ENCODE measurements around the gene PBX1.

The PBX1 gene

GRCh38 chr1:164843743-164844500 is 284.9 kb downstream of the PBX1 start:
- DNase-seq, result no peak

- no peak for DNase-seq
Measured at GRCh38 chr1:164846731-164847691, 288.0 kb downstream of the PBX1 start.

DNA sequence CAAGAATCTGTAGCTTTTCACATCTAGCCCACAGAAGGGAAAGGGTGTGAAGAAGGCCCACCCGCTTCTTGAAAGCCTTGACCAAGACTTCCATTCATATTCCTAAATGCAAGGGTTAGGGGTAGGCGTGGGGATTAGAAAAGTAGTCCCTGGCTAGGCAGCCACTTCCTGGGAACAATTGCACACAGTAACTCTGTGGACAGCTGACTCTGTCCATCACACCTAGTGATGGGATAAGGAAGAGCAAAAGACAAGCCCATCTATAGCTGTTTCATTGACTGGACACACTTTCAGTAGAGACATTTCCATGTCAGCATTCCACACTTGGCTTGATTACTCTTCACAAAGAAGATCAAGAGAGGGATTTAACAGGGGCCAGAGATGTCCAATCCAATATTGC is 294.2 kb downstream of the PBX1 start:
- DNase-seq, result no peak

- DNase-seq, result no peak
Measured at GRCh38 chr1:164855716-164856329, 296.8 kb downstream of the PBX1 start.

DNA sequence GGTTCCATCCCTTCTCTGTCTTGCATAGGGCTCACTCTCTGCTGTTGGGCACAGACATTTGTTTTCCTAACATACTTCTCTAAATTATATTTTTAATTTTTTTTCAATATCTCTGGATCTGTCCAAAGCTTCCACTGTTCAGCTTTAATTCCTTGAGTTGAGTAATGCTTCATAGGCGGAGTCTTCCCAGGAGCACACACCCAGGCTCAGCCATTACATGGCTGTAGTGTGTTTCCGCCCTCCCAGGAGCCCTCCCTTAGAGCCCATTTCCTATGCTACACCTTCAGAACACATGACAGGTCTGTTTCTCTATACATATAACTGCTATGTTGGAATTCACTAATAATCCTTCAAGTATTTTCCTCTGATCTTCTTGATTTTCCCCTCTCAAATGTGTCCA is 297.4 kb downstream of the PBX1 start:
- DNase-seq, result no peak

- DNase-seq, result no peak
Measured at GRCh38 chr1:164857439-164857838, 298.5 kb downstream of the PBX1 start.

GRCh38 chr1:164858096-164858632 is 299.2 kb downstream of the PBX1 start:
- DNase-seq, result no peak

GRCh38 chr1:164861632-164862031 is 302.6 kb downstream of the PBX1 start:
- DNase-seq, result no peak

- no peak for DNase-seq
Measured at GRCh38 chr1:164863056-164863455, 304.1 kb downstream of the PBX1 start.

GRCh38 chr1:164864161-164864560 is 305.2 kb downstream of the PBX1 start:
- DNase-seq, result no peak

GRCh38 chr1:164865385-164865784 is 306.4 kb downstream of the PBX1 start:
- no peak for DNase-seq

GRCh38 chr1:164867590-164867989 is 308.6 kb downstream of the PBX1 start:
- no peak for DNase-seq

GRCh38 chr1:164868990-164869389 is 310.0 kb downstream of the PBX1 start:
- no peak for DNase-seq

DNA sequence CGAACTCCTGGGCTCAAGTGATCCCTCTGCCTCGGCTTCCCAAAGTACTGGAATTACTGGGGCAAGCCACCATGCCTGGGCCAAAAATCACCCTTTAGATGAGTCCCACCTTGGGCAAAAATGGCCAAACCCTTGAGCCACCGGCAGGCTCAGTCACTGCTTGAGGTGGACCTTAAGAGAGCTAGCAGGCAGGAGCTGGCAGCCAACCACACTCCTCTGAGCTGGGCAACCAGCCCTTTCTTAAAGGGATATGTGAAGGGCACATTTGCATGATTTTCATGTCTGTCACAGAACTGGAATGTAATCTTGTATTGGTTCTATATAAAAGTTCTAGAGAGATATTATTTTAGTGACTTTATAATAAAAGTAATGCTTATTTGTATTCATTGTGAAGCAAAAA is 316.5 kb downstream of the PBX1 start:
- DNase-seq, result no peak

DNA sequence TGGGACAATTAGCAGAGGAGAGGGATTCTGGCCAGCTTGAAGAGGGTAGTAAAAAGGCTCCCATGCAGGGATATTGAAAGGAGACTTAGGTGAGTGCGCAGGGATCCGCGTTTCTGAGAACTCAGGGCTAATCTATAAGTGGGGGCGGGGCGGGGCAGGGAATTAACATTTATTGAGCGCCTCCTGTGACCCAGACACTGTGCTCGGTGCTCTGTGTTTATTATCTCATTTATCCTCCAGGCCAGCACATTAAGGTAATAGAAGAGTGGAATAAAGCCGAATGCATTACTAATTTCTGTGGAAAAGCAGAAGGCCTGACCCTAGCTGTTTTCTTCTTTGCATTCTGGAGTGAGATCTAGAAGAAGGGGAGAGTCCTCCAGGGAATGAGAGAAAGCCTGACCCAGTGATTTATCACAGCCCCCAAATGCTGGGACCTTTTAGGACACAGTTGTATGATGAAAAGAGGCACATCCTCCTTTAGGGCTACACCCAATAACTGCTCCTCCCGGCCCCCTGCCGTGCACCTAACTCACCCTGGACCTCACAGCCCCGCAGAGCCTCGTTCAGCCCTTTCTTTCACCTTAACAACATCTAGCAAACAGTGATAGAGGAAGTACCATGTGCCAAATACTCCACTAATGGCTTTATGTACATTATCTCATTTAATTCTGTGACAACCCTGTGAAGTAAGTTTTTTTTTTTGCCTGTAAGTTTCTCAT is 317.6 kb downstream of the PBX1 start:
- DNase-seq, result no peak

DNA sequence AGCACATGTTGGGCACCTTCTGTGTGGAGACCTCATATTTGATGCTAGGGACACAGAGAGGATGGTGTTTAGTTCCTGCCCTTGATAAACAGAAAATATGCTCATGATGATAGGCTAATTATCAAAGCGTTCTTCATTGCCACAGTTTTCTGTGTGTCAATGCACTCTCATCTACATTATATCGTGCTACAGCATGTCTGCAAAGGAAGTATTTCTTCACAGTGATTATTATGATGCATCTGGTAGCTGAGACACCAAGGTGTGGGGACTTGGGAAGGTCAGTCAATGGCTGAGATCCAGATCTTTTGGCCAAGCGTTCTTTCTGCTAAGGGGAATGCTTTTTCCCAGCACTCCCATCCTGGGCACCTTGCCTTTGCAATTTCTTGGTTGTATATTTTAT is 321.2 kb downstream of the PBX1 start:
- no peak for DNase-seq

GRCh38 chr1:164880644-164881043 is 321.7 kb downstream of the PBX1 start:
- DNase-seq, result no peak

DNA sequence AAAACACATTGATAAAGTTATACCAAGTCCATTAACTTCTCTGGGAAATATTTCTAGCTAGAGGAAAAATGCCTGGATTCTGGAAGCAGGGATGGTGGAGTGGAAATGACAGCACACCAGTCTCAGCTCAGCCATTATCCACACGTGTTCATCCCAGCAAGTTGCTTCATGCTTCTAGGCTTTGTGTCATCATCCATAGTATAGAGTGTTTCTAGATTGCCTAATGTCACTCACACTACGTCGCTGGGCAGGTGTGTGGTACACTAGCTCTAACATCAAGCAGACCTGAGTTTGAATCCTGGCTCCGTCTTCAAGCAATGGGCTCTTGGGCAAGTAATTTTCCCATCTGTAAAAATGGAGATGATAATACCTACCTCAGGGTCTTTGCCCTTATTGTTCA is 326.3 kb downstream of the PBX1 start:
- no peak for DNase-seq

DNA sequence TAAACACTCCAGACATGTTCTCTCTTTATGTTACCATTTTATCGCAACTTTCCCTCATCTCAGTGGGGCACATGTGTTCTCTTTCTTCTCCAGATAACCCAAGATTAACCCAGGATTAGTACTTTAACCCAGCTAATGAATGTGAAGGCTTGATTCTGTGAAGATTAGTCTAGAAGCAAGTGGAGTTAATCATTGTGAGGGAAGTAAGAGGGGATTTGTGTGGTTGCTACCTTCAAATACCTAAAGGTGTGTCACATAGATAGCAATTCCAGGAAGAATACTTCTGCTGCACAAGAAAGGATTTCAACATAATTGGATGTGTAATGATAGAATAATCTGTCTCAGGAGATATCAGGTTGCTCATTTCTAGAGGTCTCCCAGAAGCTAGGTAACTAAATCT is 327.1 kb downstream of the PBX1 start:
- DNase-seq, result peak; percentile 10

DNA sequence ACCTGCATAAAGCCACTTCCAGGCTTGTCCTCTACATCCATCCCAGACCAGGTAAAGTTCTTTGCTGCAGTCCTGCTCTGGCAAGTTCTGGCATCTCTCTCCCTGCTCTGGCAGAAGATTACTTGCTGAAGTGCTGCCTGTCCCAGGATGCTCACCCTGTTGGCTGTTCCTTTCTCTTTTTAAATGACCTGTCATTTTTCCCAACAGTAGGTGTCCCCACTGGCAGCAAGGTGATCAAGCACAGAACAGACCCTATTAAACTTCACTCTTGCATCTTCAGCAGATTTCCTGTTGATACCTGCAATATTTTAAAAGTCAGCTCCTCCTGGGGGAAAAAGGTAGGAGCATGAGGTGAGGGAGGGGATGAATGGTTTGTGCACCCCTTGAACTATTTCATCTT is 332.6 kb downstream of the PBX1 start:
- no peak for DNase-seq

- DNase-seq, result no peak
Measured at GRCh38 chr1:164895026-164895912, 336.3 kb downstream of the PBX1 start.

DNA sequence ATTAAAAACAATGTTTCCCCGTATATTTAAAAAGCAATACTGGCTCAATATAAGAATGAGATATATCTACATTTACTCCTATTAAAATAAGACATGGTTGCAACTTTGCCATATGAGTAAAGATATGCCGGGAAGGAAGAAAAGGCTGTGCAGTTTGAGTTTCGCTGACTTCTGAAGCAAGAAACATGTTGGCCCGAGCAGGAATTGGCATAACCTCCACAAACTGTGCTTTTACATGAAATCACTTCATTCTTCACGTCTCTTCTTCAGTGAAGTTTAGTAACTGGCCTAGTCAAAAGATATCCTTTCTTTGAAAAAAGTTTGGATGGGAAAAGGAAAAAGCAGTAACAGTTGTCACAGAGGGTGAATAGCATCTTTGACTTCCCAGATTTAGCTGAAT is 342.0 kb downstream of the PBX1 start:
- DNase-seq, result no peak

Measured in NCI-H2171 (cell line).